Ishikawa (cell line): ENCODE measurements around the gene PRUNE2.

Source experiments
- CEBPB ChIP-seq: IDR thresholded peaks from 2 replicates; pipeline ENCODE4 v1.6.1; 2012
- CREB1 ChIP-seq: IDR thresholded peaks from 2 replicates; pipeline ENCODE4 v1.6.1; 2012; ENCODE audit warnings: low read depth
- EGR1 ChIP-seq: IDR thresholded peaks from 2 replicates; pipeline ENCODE4 v1.6.1; 2012
- EP300 ChIP-seq: IDR thresholded peaks from 2 replicates; pipeline ENCODE4 v1.6.1; 2012; ENCODE audit warnings: borderline replicate concordance
- FOXM1 ChIP-seq: IDR thresholded peaks from 2 replicates; pipeline ENCODE4 v1.6.1; 2012; ENCODE audit warnings: low read depth, borderline replicate concordance
- MAX ChIP-seq: IDR thresholded peaks from 2 replicates; pipeline ENCODE4 v1.6.1; 2012
- NFIC ChIP-seq: IDR thresholded peaks from 2 replicates; pipeline ENCODE4 v1.6.1; 2012
- RAD21 ChIP-seq: IDR thresholded peaks from 2 replicates; pipeline ENCODE4 v1.6.1; 2012; ENCODE audit warnings: low read depth
- REST ChIP-seq: IDR thresholded peaks from 2 replicates; pipeline ENCODE4 v1.6.1; 2012; ENCODE audit warnings: low read depth, mild to moderate bottlenecking
- TAF1 ChIP-seq: IDR thresholded peaks from 2 replicates; pipeline ENCODE4 v1.6.1; 2012; ENCODE audit warnings: low read depth, mild to moderate bottlenecking
- TCF12 ChIP-seq: IDR thresholded peaks from 2 replicates; pipeline ENCODE4 v1.6.1; 2012; ENCODE audit warnings: low read depth
- TEAD4 ChIP-seq: IDR thresholded peaks from 2 replicates; pipeline ENCODE4 v1.6.1; 2012
- USF1 ChIP-seq: IDR thresholded peaks from 2 replicates; pipeline ENCODE4 v1.6.1; 2012
- YY1 ChIP-seq: IDR thresholded peaks from 2 replicates; pipeline ENCODE4 v1.6.1; 2012; ENCODE audit warnings: low read depth
- ZBTB7A ChIP-seq: IDR thresholded peaks from 2 replicates; pipeline ENCODE4 v1.6.1; 2012; ENCODE audit warnings: low read depth

PRUNE2 gene

GRCh38 chr9:76591256-76591950 is 314.5 kb downstream of the PRUNE2 start:
- TF ChIP-seq TAF1 (no peak), CREB1 (no peak), CEBPB (no peak), TCF12 (no peak), YY1 (no peak), EGR1 (no peak), NFIC (no peak), USF1 (no peak), TEAD4 (no peak), EP300 (no peak), REST (no peak), ZBTB7A (no peak)

- no peak for TF ChIP-seq EGR1
- no peak for TF ChIP-seq MAX
- TF ChIP-seq REST = no peak
- TF ChIP-seq TEAD4 = no peak
- TF ChIP-seq CEBPB = no peak
- TF ChIP-seq TCF12 = no peak
- no peak for TF ChIP-seq CREB1
- no peak for TF ChIP-seq USF1
- no peak for TF ChIP-seq ZBTB7A
- TF ChIP-seq FOXM1 = no peak
- no peak for TF ChIP-seq YY1
- TF ChIP-seq TAF1 = no peak
- TF ChIP-seq EP300 = no peak
- TF ChIP-seq RAD21 = no peak
- TF ChIP-seq NFIC = no peak
Observed at GRCh38 chr9:76588316-76588715, 317.6 kb downstream of the PRUNE2 start.

- TF ChIP-seq USF1 (no peak), CREB1 (no peak), EP300 (no peak)
Observed at GRCh38 chr9:76586390-76587314, 319.3 kb downstream of the PRUNE2 start.

GRCh38 chr9:76585487-76586389 is 320.2 kb downstream of the PRUNE2 start:
- TF ChIP-seq EGR1 (no peak), NFIC (no peak), ZBTB7A (no peak)

- TF ChIP-seq EGR1 (no peak), ZBTB7A (no peak), USF1 (no peak), TEAD4 (no peak), MAX (no peak), FOXM1 (no peak), YY1 (no peak), CEBPB (no peak), NFIC (no peak), CREB1 (no peak), REST (no peak), TAF1 (no peak), TCF12 (no peak), EP300 (no peak), RAD21 (no peak)
Observed at GRCh38 chr9:76583256-76583655, 322.7 kb downstream of the PRUNE2 start.
